Fibroblast of villous mesenchyme (primary cell): ENCODE results near the gene PPM1J. TPM values are rescaled to one million over a fixed set of nuclear protein-coding genes. Genes with fewer than 3 reads are reported as not detected.
"Not testable (repeated sequence)": the region's sequence is repeated elsewhere in the genome, so short reads cannot be mapped to it uniquely, and the experiment has no call there.

Experiments
- DNase-seq: peaks from one replicate; pipeline ENCODE4 v3.0.0-alpha.2; 2010; ENCODE audit warnings: low read depth
- H3K4me3 ChIP-seq: 2 replicates; pipeline ENCODE4 v1.5.1; 2011; ENCODE audit warnings: low read depth, mild to moderate bottlenecking, low read length
- CTCF ChIP-seq: IDR thresholded peaks from 2 replicates; pipeline ENCODE4 v1.5.1; 2012; ENCODE audit warnings: low read depth, mild to moderate bottlenecking, low read length; ENCODE audit not compliant: insufficient read depth
- total RNA-seq: library from RNA; depleted of rRNA; stranded (reverse); fragments of >200 nt; gene quantifications from 2 replicates; pipeline ENCODE4 v1.2.3, GENCODE V29; 2012

The PPM1J gene
- total RNA-seq, 1 donor = 0.43 TPM

- TF ChIP-seq CTCF = peak; percentile 59
- H3K4me3 ChIP-seq = peak overlapping the region; percentile 46
- DNase-seq = peak; percentile 53
These were observed 29.0 kb upstream of the PPM1J start for GRCh38 chr1:112744009-112744578.

GRCh38 chr1:112743174-112744008 is 28.3 kb upstream of the PPM1J start:
- H3K4me3 ChIP-seq = peak overlapping the region; percentile 46
- TF ChIP-seq CTCF = no peak
- no peak for DNase-seq

GRCh38 chr1:112737573-112737972 is 22.4 kb upstream of the PPM1J start:
- DNase-seq = no peak
- peak; percentile 1 for TF ChIP-seq CTCF
- no peak overlapping the region for H3K4me3 ChIP-seq

- DNase-seq = peak; percentile 33
- no peak for TF ChIP-seq CTCF
- H3K4me3 ChIP-seq = no peak overlapping the region
These were observed 20.6 kb upstream of the PPM1J start for GRCh38 chr1:112735752-112736151.

GRCh38 chr1:112731451-112731850 is 16.3 kb upstream of the PPM1J start:
- TF ChIP-seq CTCF = no peak

GRCh38 chr1:112729909-112730308 is 14.8 kb upstream of the PPM1J start:
- H3K4me3 ChIP-seq = no peak overlapping the region
- DNase-seq = no peak
- TF ChIP-seq CTCF = no peak

More at GRCh38 chr1:112731451-112731850, 16.3 kb upstream of the PPM1J start:
- no peak overlapping the region for H3K4me3 ChIP-seq
- DNase-seq = no peak

GRCh38 chr1:112729011-112729410 is 13.9 kb upstream of the PPM1J start:
- not testable (repeated sequence) for DNase-seq, H3K4me3 ChIP-seq

GRCh38 chr1:112728306-112728971 is 13.3 kb upstream of the PPM1J start:
- not testable (repeated sequence) for DNase-seq, H3K4me3 ChIP-seq
